ENCODE measurements around the gene MYO10.

The MYO10 gene

GRCh38 chr5:16914108-16914435, 22.0 kb downstream of the MYO10 start:
- no peaks in the 10 kb centered on the region for H3K27me3 ChIP-seq (ENCODE audit: low read depth, low read length)
- peak overlapping the region; percentile 25 for H3K27ac ChIP-seq (ENCODE audit: low read length)
- no peaks in the 10 kb centered on the region for H3K36me3 ChIP-seq (ENCODE audit: control insufficient read depth in 1 of 2, insufficient read depth in 2 of 2, low read length in 2 of 2)
- H3K4me1 ChIP-seq (ENCODE audit: control insufficient read depth in 1 of 2, insufficient read depth in 2 of 2, low read length in 2 of 2), result no peaks in the 10 kb centered on the region
- H3K9me3 ChIP-seq (ENCODE audit: control insufficient read depth in 1 of 2, low read length in 2 of 2), result no peaks in the 10 kb centered on the region
- H3K4me3 ChIP-seq (ENCODE audit: low read depth in 1 of 2, low read length in 2 of 2), result no peak overlapping the region

GRCh38 chr5:16913187-16914107, 22.6 kb downstream of the MYO10 start:
- Histone ChIP-seq H3K4me3 (ENCODE audit: low read depth in 1 of 2, low read length in 2 of 2) (peak overlapping the region in 1 of 2 donors; percentile 9), H3K4me1 (ENCODE audit: control insufficient read depth in 1 of 2, insufficient read depth in 2 of 2, low read length in 2 of 2) (no peaks in the 10 kb centered on the region), H3K9me3 (ENCODE audit: control insufficient read depth in 1 of 2, low read length in 2 of 2) (no peaks in the 10 kb centered on the region), H3K36me3 (ENCODE audit: control insufficient read depth in 1 of 2, insufficient read depth in 2 of 2, low read length in 2 of 2) (no peaks in the 10 kb centered on the region), H3K27ac (ENCODE audit: low read length) (peak overlapping the region; percentile 25), H3K27me3 (ENCODE audit: low read depth, low read length) (no peaks in the 10 kb centered on the region)

- Histone ChIP-seq H3K36me3 (ENCODE audit: control insufficient read depth in 1 of 2, insufficient read depth in 2 of 2, low read length in 2 of 2) (no peaks in the 10 kb centered on the region), H3K4me3 (ENCODE audit: low read depth in 1 of 2, low read length in 2 of 2) (no peak overlapping the region), H3K27me3 (ENCODE audit: low read depth, low read length) (no peaks in the 10 kb centered on the region), H3K27ac (ENCODE audit: low read length) (no peak overlapping the region), H3K9me3 (ENCODE audit: control insufficient read depth in 1 of 2, low read length in 2 of 2) (no peaks in the 10 kb centered on the region), H3K4me1 (ENCODE audit: control insufficient read depth in 1 of 2, insufficient read depth in 2 of 2, low read length in 2 of 2) (no peaks in the 10 kb centered on the region)
Observed at GRCh38 chr5:16912080-16912479, 24.0 kb downstream of the MYO10 start.

- H3K36me3 ChIP-seq (ENCODE audit: control insufficient read depth in 1 of 2, insufficient read depth in 2 of 2, low read length in 2 of 2), result no peaks in the 10 kb centered on the region
- no peaks in the 10 kb centered on the region for H3K4me1 ChIP-seq (ENCODE audit: control insufficient read depth in 1 of 2, insufficient read depth in 2 of 2, low read length in 2 of 2)
- H3K9me3 ChIP-seq (ENCODE audit: control insufficient read depth in 1 of 2, low read length in 2 of 2), result no peaks in the 10 kb centered on the region
- H3K27me3 ChIP-seq (ENCODE audit: low read depth, low read length), result no peaks in the 10 kb centered on the region
- H3K27ac ChIP-seq (ENCODE audit: low read length), result no peak overlapping the region
- no peak overlapping the region for H3K4me3 ChIP-seq (ENCODE audit: low read depth in 1 of 2, low read length in 2 of 2)
Observed at GRCh38 chr5:16909464-16909863, 26.6 kb downstream of the MYO10 start.

- Histone ChIP-seq H3K36me3 (ENCODE audit: control insufficient read depth in 1 of 2, insufficient read depth in 2 of 2, low read length in 2 of 2) (no peaks in the 10 kb centered on the region), H3K4me1 (ENCODE audit: control insufficient read depth in 1 of 2, insufficient read depth in 2 of 2, low read length in 2 of 2) (no peaks in the 10 kb centered on the region), H3K9me3 (ENCODE audit: control insufficient read depth in 1 of 2, low read length in 2 of 2) (no peaks in the 10 kb centered on the region), H3K4me3 (ENCODE audit: low read depth in 1 of 2, low read length in 2 of 2) (no peak overlapping the region), H3K27me3 (ENCODE audit: low read depth, low read length) (no peaks in the 10 kb centered on the region), H3K27ac (ENCODE audit: low read length) (no peak overlapping the region)
Observed at GRCh38 chr5:16907270-16907669, 28.8 kb downstream of the MYO10 start.

GRCh38 chr5:16906255-16906654, 29.8 kb downstream of the MYO10 start:
- Histone ChIP-seq H3K4me1 (ENCODE audit: control insufficient read depth in 1 of 2, insufficient read depth in 2 of 2, low read length in 2 of 2) (no peaks in the 10 kb centered on the region), H3K27ac (ENCODE audit: low read length) (no peak overlapping the region), H3K36me3 (ENCODE audit: control insufficient read depth in 1 of 2, insufficient read depth in 2 of 2, low read length in 2 of 2) (no peaks in the 10 kb centered on the region), H3K4me3 (ENCODE audit: low read depth in 1 of 2, low read length in 2 of 2) (no peak overlapping the region), H3K27me3 (ENCODE audit: low read depth, low read length) (no peaks in the 10 kb centered on the region), H3K9me3 (ENCODE audit: control insufficient read depth in 1 of 2, low read length in 2 of 2) (no peaks in the 10 kb centered on the region)

- Histone ChIP-seq H3K9me3 (ENCODE audit: control insufficient read depth in 1 of 2, low read length in 2 of 2) (no peaks in the 10 kb centered on the region), H3K4me1 (ENCODE audit: control insufficient read depth in 1 of 2, insufficient read depth in 2 of 2, low read length in 2 of 2) (no peaks in the 10 kb centered on the region), H3K36me3 (ENCODE audit: control insufficient read depth in 1 of 2, insufficient read depth in 2 of 2, low read length in 2 of 2) (no peaks in the 10 kb centered on the region), H3K27ac (ENCODE audit: low read length) (no peak overlapping the region), H3K27me3 (ENCODE audit: low read depth, low read length) (no peaks in the 10 kb centered on the region), H3K4me3 (ENCODE audit: low read depth in 1 of 2, low read length in 2 of 2) (no peak overlapping the region)
Observed at GRCh38 chr5:16903480-16904300, 32.4 kb downstream of the MYO10 start.

- H3K27me3 ChIP-seq (ENCODE audit: low read depth, low read length), result no peaks in the 10 kb centered on the region
- H3K36me3 ChIP-seq (ENCODE audit: control insufficient read depth in 1 of 2, insufficient read depth in 2 of 2, low read length in 2 of 2), result no peaks in the 10 kb centered on the region
- no peaks in the 10 kb centered on the region for H3K9me3 ChIP-seq (ENCODE audit: control insufficient read depth in 1 of 2, low read length in 2 of 2)
- H3K27ac ChIP-seq (ENCODE audit: low read length), result no peak overlapping the region
- H3K4me1 ChIP-seq (ENCODE audit: control insufficient read depth in 1 of 2, insufficient read depth in 2 of 2, low read length in 2 of 2), result no peaks in the 10 kb centered on the region
- H3K4me3 ChIP-seq (ENCODE audit: low read depth in 1 of 2, low read length in 2 of 2), result no peak overlapping the region
Observed at GRCh38 chr5:16902846-16903245, 33.2 kb downstream of the MYO10 start.

GRCh38 chr5:16901021-16901644, 35.0 kb downstream of the MYO10 start:
- Histone ChIP-seq H3K9me3 (ENCODE audit: control insufficient read depth in 1 of 2, low read length in 2 of 2) (no peaks in the 10 kb centered on the region), H3K4me1 (ENCODE audit: control insufficient read depth in 1 of 2, insufficient read depth in 2 of 2, low read length in 2 of 2) (peaks cover 0 to 4% of the 10 kb centered on the region in 2 donors), H3K36me3 (ENCODE audit: control insufficient read depth in 1 of 2, insufficient read depth in 2 of 2, low read length in 2 of 2) (no peaks in the 10 kb centered on the region), H3K27me3 (ENCODE audit: low read depth, low read length) (no peaks in the 10 kb centered on the region), H3K4me3 (ENCODE audit: low read depth in 1 of 2, low read length in 2 of 2) (no peak overlapping the region), H3K27ac (ENCODE audit: low read length) (no peak overlapping the region)

- no peaks in the 10 kb centered on the region for H3K27me3 ChIP-seq (ENCODE audit: low read depth, low read length)
- H3K4me3 ChIP-seq (ENCODE audit: low read depth in 1 of 2, low read length in 2 of 2), result no peak overlapping the region
- no peaks in the 10 kb centered on the region for H3K36me3 ChIP-seq (ENCODE audit: control insufficient read depth in 1 of 2, insufficient read depth in 2 of 2, low read length in 2 of 2)
- H3K27ac ChIP-seq (ENCODE audit: low read length), result no peak overlapping the region
- no peaks in the 10 kb centered on the region for H3K9me3 ChIP-seq (ENCODE audit: control insufficient read depth in 1 of 2, low read length in 2 of 2)
- peaks cover 0 to 4% of the 10 kb centered on the region in 2 donors for H3K4me1 ChIP-seq (ENCODE audit: control insufficient read depth in 1 of 2, insufficient read depth in 2 of 2, low read length in 2 of 2)
Observed at GRCh38 chr5:16899171-16899570, 36.9 kb downstream of the MYO10 start.

GRCh38 chr5:16897800-16898199, 38.3 kb downstream of the MYO10 start:
- Histone ChIP-seq H3K4me3 (ENCODE audit: low read depth in 1 of 2, low read length in 2 of 2) (no peak overlapping the region), H3K36me3 (ENCODE audit: control insufficient read depth in 1 of 2, insufficient read depth in 2 of 2, low read length in 2 of 2) (no peaks in the 10 kb centered on the region), H3K9me3 (ENCODE audit: control insufficient read depth in 1 of 2, low read length in 2 of 2) (no peaks in the 10 kb centered on the region), H3K4me1 (ENCODE audit: control insufficient read depth in 1 of 2, insufficient read depth in 2 of 2, low read length in 2 of 2) (peaks cover 0 to 4% of the 10 kb centered on the region in 2 donors), H3K27me3 (ENCODE audit: low read depth, low read length) (no peaks in the 10 kb centered on the region), H3K27ac (ENCODE audit: low read length) (no peak overlapping the region)
